ENCODE results near the gene MT1F.
A peak's percentile ranks its signal among the peaks of the same experiment; 100 is the strongest.
"Not testable (repeated sequence)": the region's sequence is repeated elsewhere in the genome, so short reads cannot be mapped to it uniquely, and the experiment has no call there.

MT1F gene

GRCh38 chr16:56645838-56646237 is 11.9 kb upstream of the MT1F start:
- DNase-seq, result no peak

DNA sequence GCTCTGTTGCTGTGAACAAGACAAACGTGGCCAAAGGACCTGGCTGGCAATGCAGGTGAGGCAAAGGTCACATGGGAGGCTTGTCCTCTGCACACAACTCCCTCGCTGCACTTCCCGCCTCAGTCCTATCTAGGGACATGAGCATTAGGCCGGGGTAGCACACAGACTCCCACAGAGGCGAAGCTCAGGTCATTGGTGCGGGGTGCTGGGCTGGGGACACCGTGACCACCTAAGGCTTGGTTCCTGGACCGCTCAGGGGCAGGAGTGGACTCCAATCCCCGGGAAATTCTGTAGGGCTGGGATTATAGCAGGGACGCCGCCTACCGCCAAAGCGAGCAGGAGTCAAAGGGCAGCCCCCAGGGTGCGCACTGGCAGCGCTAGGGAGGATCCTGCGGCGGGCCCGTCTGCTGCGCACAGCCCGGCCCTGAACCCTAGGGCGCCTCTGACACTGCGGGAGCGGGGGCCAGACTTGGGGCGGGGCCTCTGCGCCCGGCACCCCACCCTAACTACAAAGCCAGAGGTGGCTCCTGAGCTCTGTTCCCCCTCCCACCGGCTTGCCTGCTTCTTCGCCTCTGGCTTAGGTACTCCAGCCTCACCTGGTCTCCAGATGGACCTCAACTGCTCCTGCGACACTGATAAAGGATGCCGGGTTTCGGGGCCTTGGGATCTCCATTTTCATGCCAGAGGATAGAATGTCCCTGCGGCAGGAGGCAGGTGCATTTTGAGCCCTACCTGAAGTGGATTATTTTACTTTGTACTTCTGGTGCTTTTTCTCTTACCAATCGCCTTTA is 9.9 kb upstream of the MT1F start:
- no peak for DNase-seq

- no peak for DNase-seq
These were observed 8.5 kb upstream of the MT1F start for GRCh38 chr16:56649271-56649670.

DNA sequence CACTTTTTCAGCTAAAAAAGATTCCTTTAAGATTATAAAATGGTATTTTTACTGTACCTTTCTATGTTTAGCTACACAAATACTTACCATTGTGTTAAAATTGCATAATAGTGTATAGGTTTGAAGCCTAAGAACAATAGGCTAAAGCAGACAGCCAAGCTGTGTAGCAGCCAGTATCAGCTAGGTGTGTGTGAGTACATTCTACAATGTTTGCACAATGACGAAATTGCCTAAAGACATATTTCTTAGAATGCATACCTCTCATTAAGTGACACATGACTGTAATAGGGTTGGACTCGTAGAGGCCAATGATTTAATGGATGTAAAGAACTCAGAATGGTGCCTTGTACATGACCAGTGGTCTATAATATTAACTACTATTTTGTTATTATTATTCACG is 7.9 kb upstream of the MT1F start:
- no peak for DNase-seq

- DNase-seq, result no peak
These were observed 6.2 kb upstream of the MT1F start, which contains the start of gene MT1B for GRCh38 chr16:56651586-56651985. TSS of gene MT1B (plus strand) at chr16:56651886. CDS start at chr16:56651954, 68 bp downstream.

- DNase-seq, result no peak
These were observed 5.2 kb upstream of the MT1F start for GRCh38 chr16:56652600-56652999.

DNA sequence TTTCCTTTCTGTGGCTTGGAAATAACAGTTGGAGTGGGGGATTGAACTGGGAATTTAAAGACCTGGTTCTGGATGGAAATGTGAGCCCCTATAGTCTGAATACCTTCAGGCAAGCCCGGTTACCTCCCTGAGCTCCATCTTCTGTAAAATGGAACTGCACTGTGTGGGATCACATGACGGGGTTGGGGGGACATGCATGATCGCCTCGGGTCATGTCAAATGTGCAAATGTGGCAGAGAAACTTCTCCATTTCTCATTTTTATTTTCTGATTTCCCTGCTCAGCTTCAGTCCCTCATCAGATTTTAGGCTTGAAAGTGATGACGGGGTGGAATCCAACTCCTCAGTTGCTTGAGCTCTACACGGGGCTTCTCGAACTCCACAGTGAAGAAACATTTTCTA is 4.5 kb upstream of the MT1F start:
- no peak for DNase-seq

DNA sequence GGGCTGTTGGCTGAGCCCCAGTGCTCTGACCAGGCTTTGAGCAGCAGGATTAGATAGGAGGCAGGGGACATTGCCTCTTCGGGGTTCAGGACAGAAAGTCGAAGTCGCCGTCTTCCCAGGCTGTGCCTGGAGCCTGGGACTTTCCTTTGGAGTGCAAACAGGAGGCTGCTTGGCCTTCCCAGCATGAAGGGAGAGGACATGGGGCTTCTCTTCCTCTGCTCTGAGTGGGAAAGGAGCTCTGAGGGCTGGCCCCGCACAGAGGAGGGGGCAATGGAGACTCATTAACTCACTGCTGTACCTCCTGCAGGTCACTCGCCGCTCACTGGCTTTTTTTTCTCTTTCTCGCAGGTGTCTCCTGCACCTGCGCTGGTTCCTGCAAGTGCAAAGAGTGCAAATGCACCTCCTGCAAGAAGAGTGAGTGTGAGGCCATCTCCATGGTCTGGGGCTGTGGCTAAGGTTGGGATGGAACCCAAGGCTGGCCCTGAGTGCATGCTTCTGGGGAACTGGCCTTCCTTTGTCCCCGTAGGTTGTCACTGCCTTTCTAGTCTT is 642 bp downstream of the MT1F start:
- no peak for DNase-seq

DNA sequence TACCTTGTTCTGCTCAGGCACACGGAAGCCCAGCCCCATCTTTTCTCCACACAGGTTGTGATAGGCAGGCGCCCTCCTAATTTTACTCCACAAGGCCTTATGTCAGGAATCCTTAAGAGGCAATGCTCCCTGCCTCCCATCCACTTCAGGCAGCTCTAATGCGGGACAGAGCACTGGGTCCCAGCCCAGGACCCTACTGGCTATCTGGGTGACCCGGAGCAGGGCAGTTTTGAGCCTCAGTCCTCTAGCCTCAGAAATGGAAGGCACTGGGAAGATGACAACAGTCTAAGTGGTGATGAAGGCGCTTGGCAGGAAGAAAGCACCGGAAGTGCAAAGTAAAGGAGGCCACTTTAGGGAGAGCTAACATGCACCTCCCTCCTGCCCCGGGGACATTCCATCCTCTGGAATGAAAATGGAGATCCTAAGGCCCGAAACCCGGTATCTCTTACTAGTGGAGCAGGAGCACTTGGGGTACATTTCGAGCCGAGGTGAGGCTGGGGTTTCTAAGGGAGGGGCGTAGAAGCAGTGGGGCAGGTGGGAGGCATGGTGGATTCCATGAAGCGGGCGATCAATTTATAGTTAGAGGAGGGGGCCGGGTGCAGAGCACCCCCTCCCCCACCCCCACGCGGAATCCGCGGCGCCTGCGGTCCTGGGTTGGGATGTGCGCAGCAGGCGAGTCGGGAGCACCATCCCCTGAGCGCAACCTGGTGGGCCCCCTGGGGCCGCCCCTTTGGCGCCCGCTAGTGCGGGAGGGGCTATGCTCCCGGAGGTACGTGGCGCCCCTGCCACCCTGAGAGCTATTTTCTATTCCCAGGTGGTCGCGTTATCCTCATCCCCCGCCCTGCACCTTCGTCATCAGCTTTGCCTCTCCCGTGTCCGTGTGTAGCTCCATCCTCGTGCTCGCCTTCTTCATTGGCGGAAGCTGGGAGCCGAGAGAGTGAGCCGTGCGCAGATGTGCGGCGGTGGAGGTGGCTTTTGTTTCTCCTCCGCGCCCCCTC is 4.9 kb downstream of the MT1F start:
- DNase-seq, result no peak

GRCh38 chr16:56664506-56664905 is 6.7 kb downstream of the MT1F start:
- DNase-seq, result no peak

DNA sequence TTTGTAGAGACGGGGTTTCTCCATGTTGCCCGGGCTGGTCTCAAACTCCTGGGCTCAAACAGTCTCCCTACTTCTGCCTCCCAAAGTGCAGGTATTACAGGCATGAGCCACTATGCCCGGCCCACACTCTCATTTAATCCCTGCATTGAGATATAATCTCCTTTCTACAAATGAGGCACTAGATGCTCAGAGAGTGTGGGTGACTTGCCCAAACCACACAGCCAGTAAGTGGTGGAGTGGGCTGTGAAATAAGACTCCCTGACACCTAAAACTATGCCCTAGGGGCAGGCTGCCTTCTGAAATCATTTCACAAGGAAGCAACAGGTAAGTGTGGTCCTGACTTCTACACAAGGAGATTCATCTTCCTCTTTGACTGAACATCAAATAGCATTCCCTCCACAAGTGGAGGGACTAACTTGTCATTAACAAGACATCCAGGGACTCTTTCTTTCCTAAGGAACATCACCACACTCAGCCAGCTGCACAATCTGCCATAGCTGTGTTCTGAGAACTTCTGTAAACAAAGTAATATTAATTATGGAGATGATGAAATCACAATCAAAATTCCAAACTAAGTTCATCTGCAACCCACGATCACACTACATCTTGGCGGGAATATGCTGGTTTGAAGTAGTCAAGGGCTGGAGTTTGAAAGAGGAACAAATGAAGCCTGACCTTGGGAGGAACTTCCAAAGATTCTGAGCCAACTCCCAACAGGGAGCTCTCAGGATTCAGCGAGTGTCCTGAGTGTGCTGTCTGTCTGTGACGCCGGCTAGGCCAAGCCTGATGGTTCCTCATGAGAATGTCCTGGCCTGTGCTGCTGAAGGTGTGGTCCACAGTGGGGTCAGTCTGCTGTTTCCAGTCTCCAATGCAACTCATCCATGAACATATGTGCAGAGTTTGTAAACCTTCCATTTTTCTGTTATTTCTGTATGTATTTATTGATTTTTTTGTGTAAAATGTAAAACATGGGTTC is 7.8 kb downstream of the MT1F start:
- not testable (repeated sequence) for DNase-seq

- peak; percentile 12 for DNase-seq
These were observed 10.1 kb downstream of the MT1F start, which contains the start of gene MT1G for GRCh38 chr16:56667581-56668571. TSS of gene MT1G (minus strand) at chr16:56668065. CDS start at chr16:56667993, 72 bp downstream.

GRCh38 chr16:56669005-56669839 is 11.5 kb downstream of the MT1F start, which contains the start of gene MT1H:
TSS of gene MT1H (plus strand) at chr16:56669814. CDS start at chr16:56669885, 71 bp downstream.
- no peak for DNase-seq

- DNase-seq, result no peak
These were observed 12.3 kb downstream of the MT1F start for GRCh38 chr16:56669840-56670619.

DNA sequence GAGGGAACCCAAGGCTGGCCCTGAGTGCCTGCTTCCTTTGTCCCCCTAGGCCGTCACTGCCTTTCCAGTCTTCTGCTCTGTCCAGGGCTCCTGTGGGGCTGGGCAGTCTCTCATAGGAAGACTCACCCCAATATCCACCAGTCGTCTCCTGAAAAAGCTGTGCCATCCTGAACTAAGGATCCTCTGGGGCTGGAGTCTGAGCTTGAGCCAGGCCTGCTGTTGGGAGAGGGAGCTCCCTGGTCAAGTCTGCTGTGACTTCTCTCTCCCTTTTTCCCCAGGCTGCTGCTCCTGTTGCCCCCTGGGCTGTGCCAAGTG is 12.8 kb downstream of the MT1F start:
- DNase-seq, result no peak

DNA sequence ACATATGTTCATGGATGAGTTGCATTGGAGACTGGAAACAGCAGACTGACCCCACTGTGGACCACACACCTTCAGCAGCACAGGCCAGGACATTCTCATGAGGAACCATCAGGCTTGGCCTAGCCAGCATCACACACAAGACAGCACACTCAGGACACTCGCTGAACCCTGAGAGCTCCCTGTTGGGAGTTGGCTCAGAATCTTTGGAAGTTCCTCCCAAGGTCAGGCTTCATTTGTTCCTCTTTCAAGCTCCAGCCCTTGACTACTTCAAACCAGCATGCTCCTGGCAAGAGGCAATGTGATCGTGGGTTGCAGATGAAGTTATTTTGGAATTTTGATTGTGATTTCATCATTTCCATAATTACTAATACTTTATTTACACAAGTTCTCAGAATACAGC is 13.9 kb downstream of the MT1F start:
- peak; percentile 9 for DNase-seq

- not testable (repeated sequence) for DNase-seq
These were observed 14.4 kb downstream of the MT1F start for GRCh38 chr16:56672171-56672570.

GRCh38 chr16:56672761-56673536 is 15.2 kb downstream of the MT1F start:
- DNase-seq, result peak; percentile 40

Measured in fibroblast of skin of right quadriceps (primary cell).